HFF-Myc (cell line): ENCODE results near the gene SNX25.
A peak's percentile ranks its signal among the peaks of the same experiment; 100 is the strongest.

Experiments used
- DNase-seq: peaks from one replicate; pipeline ENCODE4 v3.0.0-alpha.2; 2011; ENCODE audit warnings: low read depth; ENCODE audit errors: extremely low read depth
- H3K4me3 ChIP-seq: replicated peaks from 2 replicates; pipeline ENCODE4 v1.5.1; 2011; ENCODE audit warnings: low read depth, mild to moderate bottlenecking, control low read depth, low read length
- TF ChIP-seq, protein P1 (sequence below): IDR thresholded peaks from 2 replicates; pipeline ENCODE4 v1.5.1; 2012; ENCODE audit warnings: mild to moderate bottlenecking, low read depth, low read length, control low read depth; ENCODE audit errors: missing control alignments

Gene SNX25

GRCh38 chr4:185298728-185299430 is 89.5 kb downstream of the SNX25 start:
- TF ChIP-seq, protein P1, sequence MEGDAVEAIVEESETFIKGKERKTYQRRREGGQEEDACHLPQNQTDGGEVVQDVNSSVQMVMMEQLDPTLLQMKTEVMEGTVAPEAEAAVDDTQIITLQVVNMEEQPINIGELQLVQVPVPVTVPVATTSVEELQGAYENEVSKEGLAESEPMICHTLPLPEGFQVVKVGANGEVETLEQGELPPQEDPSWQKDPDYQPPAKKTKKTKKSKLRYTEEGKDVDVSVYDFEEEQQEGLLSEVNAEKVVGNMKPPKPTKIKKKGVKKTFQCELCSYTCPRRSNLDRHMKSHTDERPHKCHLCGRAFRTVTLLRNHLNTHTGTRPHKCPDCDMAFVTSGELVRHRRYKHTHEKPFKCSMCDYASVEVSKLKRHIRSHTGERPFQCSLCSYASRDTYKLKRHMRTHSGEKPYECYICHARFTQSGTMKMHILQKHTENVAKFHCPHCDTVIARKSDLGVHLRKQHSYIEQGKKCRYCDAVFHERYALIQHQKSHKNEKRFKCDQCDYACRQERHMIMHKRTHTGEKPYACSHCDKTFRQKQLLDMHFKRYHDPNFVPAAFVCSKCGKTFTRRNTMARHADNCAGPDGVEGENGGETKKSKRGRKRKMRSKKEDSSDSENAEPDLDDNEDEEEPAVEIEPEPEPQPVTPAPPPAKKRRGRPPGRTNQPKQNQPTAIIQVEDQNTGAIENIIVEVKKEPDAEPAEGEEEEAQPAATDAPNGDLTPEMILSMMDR = no peak
- DNase-seq = no peak

GRCh38 chr4:185304541-185304940 is 95.1 kb downstream of the SNX25 start:
- no peak overlapping the region for H3K4me3 ChIP-seq
- no peak for DNase-seq
- TF ChIP-seq, protein P1 = no peak

More at GRCh38 chr4:185298728-185299430, 89.5 kb downstream of the SNX25 start:
- H3K4me3 ChIP-seq = no peak overlapping the region

DNA sequence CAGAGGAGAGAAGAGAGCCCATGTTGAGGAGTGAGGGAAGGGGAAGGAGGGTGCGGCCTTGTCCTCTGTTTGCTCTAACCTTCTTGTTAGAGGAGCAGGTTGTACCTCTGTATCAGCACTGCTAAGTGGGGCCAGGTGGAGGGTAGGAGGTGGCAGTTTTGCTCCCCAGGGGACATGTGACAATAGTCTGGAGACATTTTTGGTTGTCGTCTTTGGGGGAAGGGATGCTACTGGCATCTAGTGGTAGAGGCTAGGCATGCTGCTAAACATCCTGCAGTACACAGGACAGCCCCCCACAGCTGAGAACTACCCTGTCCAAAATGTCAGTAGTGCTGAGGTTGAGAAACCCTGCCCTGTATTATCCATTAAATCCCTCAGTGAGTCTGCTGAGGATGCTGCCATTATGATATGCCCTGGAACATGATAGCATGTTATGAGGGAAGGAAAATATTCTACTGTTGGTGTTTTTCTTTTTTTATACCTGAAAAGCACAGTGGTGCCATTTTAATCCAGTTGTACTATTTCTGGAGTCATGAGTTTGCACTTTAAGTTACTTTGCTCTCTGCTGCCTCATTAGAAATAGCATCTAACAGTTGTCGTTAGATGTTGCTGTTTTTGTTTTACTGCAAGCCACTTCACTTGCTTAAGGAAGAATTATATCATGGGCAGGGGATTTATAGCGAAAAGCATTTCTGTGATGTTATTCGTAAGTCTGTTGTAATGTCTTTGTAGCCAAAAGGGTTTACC is 95.7 kb downstream of the SNX25 start:
- peak; percentile 7 for DNase-seq
- no peak overlapping the region for H3K4me3 ChIP-seq
- TF ChIP-seq, protein P1 = peak; percentile 53

GRCh38 chr4:185305979-185306442 is 96.6 kb downstream of the SNX25 start:
- TF ChIP-seq, protein P1 = no peak
- no peak overlapping the region for H3K4me3 ChIP-seq
- DNase-seq = peak; percentile 47

- H3K4me3 ChIP-seq = no peak overlapping the region
- DNase-seq = no peak
- TF ChIP-seq, protein P1 = no peak
Observed at GRCh38 chr4:185307136-185307950, 97.9 kb downstream of the SNX25 start.

DNA sequence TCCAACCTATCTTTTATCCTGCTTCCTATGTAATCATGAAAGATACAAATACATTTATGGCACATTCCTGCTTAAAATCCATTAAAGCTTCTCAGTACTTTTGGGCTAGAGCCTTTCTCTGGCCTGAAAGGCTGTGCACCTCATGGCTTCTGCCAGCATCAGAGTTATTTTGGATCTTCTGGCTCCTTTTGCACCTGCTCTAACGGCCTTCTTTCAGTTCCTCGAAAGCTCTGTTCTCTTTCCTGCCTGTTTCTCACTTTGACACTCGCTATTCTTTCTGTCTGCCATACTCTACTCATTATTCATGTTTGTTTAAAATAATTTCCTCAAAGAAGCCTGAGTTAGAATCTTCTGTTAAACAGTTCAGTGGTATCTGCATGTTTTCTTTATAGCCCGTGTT is 100.4 kb downstream of the SNX25 start:
- no peak for DNase-seq
- no peak overlapping the region for H3K4me3 ChIP-seq
- TF ChIP-seq, protein P1 = no peak
